WTC11 (cell line): ENCODE data around the gene FAM181B.

ENCODE experiments used
- CREB1 ChIP-seq: sonication (generic); formaldehyde crosslinking; IDR thresholded peaks from 2 replicates; pipeline ENCODE4 v1.8.0; 2023; ENCODE audit warnings: mild to moderate bottlenecking, missing genetic modification reagents
- PRRX2 ChIP-seq: fragments of 250-450 bp; sonication (Bioruptor Pico); IDR thresholded peaks from 2 replicates; pipeline ENCODE4 v1.8.0; 2021; ENCODE audit warnings: mild to moderate bottlenecking
- RELA ChIP-seq: sonication (generic); formaldehyde crosslinking; IDR thresholded peaks from 2 replicates; pipeline ENCODE4 v1.8.1; 2022; ENCODE audit warnings: missing genetic modification reagents, mild to moderate bottlenecking, borderline replicate concordance
- TF ChIP-seq, protein P1 (sequence below): fragments of 200-600 bp; IDR thresholded peaks from 2 replicates; pipeline ENCODE4 v1.8.0; 2022; ENCODE audit warnings: antibody characterized with exemption
- TF ChIP-seq, protein P2 (sequence below): sonication (generic); formaldehyde crosslinking; IDR thresholded peaks from 2 replicates; pipeline ENCODE4 v1.8.1; 2022; ENCODE audit warnings: low read depth, missing genetic modification reagents, borderline replicate concordance
- TF ChIP-seq, protein P3 (sequence below): sonication (generic); formaldehyde crosslinking; IDR thresholded peaks from 2 replicates; pipeline ENCODE4 v1.8.0; 2022; ENCODE audit warnings: mild to moderate bottlenecking, missing genetic modification reagents
- TF ChIP-seq, protein P4 (sequence below): sonication (generic); formaldehyde crosslinking; IDR thresholded peaks from 2 replicates; pipeline ENCODE4 v1.8.0; 2023; ENCODE audit warnings: mild to moderate bottlenecking, missing genetic modification reagents
- TF ChIP-seq, protein P5 (sequence below): sonication (generic); formaldehyde crosslinking; IDR thresholded peaks from 2 replicates; pipeline ENCODE4 v1.8.0; 2022; ENCODE audit warnings: missing genetic modification reagents

DNA sequence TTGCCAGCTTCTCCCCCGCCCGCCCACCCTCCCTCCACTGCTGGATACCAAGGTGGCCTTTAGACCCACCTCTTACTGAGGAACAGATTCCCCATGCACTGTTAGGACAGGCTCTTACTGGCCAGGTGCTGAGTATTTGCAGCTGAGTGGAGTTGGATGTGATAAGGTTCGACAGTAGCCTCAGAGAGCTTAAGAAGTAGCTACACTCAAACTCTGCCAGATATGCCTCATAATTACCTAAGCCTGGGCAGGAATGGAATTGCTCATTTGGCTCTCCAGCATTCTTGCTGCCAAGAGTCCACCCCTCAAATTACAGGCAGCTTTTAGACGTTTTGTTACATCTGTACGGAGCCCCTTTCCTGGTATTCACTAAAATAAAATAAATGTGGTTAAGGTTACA lies 9.6 kb downstream of the FAM181B start:
- TF ChIP-seq, protein P1, sequence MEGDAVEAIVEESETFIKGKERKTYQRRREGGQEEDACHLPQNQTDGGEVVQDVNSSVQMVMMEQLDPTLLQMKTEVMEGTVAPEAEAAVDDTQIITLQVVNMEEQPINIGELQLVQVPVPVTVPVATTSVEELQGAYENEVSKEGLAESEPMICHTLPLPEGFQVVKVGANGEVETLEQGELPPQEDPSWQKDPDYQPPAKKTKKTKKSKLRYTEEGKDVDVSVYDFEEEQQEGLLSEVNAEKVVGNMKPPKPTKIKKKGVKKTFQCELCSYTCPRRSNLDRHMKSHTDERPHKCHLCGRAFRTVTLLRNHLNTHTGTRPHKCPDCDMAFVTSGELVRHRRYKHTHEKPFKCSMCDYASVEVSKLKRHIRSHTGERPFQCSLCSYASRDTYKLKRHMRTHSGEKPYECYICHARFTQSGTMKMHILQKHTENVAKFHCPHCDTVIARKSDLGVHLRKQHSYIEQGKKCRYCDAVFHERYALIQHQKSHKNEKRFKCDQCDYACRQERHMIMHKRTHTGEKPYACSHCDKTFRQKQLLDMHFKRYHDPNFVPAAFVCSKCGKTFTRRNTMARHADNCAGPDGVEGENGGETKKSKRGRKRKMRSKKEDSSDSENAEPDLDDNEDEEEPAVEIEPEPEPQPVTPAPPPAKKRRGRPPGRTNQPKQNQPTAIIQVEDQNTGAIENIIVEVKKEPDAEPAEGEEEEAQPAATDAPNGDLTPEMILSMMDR = no peak
- TF ChIP-seq CREB1 (no peak), PRRX2 (no peak), RELA (no peak)
- TF ChIP-seq, protein P2, sequence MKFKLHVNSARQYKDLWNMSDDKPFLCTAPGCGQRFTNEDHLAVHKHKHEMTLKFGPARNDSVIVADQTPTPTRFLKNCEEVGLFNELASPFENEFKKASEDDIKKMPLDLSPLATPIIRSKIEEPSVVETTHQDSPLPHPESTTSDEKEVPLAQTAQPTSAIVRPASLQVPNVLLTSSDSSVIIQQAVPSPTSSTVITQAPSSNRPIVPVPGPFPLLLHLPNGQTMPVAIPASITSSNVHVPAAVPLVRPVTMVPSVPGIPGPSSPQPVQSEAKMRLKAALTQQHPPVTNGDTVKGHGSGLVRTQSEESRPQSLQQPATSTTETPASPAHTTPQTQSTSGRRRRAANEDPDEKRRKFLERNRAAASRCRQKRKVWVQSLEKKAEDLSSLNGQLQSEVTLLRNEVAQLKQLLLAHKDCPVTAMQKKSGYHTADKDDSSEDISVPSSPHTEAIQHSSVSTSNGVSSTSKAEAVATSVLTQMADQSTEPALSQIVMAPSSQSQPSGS (CRISPR knock-in tag) = no peak
- TF ChIP-seq, protein P3, sequence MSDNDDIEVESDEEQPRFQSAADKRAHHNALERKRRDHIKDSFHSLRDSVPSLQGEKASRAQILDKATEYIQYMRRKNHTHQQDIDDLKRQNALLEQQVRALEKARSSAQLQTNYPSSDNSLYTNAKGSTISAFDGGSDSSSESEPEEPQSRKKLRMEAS (CRISPR knock-in tag) = no peak
- TF ChIP-seq, protein P4, sequence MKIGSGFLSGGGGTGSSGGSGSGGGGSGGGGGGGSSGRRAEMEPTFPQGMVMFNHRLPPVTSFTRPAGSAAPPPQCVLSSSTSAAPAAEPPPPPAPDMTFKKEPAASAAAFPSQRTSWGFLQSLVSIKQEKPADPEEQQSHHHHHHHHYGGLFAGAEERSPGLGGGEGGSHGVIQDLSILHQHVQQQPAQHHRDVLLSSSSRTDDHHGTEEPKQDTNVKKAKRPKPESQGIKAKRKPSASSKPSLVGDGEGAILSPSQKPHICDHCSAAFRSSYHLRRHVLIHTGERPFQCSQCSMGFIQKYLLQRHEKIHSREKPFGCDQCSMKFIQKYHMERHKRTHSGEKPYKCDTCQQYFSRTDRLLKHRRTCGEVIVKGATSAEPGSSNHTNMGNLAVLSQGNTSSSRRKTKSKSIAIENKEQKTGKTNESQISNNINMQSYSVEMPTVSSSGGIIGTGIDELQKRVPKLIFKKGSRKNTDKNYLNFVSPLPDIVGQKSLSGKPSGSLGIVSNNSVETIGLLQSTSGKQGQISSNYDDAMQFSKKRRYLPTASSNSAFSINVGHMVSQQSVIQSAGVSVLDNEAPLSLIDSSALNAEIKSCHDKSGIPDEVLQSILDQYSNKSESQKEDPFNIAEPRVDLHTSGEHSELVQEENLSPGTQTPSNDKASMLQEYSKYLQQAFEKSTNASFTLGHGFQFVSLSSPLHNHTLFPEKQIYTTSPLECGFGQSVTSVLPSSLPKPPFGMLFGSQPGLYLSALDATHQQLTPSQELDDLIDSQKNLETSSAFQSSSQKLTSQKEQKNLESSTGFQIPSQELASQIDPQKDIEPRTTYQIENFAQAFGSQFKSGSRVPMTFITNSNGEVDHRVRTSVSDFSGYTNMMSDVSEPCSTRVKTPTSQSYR (CRISPR knock-in tag) = no peak
- TF ChIP-seq, protein P5, sequence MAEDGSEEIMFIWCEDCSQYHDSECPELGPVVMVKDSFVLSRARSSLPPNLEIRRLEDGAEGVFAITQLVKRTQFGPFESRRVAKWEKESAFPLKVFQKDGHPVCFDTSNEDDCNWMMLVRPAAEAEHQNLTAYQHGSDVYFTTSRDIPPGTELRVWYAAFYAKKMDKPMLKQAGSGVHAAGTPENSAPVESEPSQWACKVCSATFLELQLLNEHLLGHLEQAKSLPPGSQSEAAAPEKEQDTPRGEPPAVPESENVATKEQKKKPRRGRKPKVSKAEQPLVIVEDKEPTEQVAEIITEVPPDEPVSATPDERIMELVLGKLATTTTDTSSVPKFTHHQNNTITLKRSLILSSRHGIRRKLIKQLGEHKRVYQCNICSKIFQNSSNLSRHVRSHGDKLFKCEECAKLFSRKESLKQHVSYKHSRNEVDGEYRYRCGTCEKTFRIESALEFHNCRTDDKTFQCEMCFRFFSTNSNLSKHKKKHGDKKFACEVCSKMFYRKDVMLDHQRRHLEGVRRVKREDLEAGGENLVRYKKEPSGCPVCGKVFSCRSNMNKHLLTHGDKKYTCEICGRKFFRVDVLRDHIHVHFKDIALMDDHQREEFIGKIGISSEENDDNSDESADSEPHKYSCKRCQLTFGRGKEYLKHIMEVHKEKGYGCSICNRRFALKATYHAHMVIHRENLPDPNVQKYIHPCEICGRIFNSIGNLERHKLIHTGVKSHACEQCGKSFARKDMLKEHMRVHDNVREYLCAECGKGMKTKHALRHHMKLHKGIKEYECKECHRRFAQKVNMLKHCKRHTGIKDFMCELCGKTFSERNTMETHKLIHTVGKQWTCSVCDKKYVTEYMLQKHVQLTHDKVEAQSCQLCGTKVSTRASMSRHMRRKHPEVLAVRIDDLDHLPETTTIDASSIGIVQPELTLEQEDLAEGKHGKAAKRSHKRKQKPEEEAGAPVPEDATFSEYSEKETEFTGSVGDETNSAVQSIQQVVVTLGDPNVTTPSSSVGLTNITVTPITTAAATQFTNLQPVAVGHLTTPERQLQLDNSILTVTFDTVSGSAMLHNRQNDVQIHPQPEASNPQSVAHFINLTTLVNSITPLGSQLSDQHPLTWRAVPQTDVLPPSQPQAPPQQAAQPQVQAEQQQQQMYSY = no peak
